Measurements from ENCODE around the gene CRKL. TPM values are rescaled to one million over a fixed set of nuclear protein-coding genes. Genes with fewer than 3 reads are reported as not detected.
"Not testable (repeated sequence)": the region's sequence is repeated elsewhere in the genome, so short reads cannot be mapped to it uniquely, and the experiment has no call there.

The CRKL gene
- total RNA-seq, 4 donors from 2014 or later, result 38.5 to 47.8 (median 42.1) TPM

GRCh38 chr22:20931126-20931654, 14.0 kb downstream of the CRKL start:
- peaks cover 2 to 6% of the 10 kb centered on the region in 2 donors for H3K4me1 ChIP-seq
- TF ChIP-seq CTCF (IDR thresholded peaks at IDR 0.05) (no peak), POLR2A (IDR thresholded peaks at IDR 0.05) (no peak)

GRCh38 chr22:20933910-20934309, 16.7 kb downstream of the CRKL start:
- no peaks in the 10 kb centered on the region for H3K9me3 ChIP-seq
- peaks cover 9 to 19% of the 10 kb centered on the region in 2 donors for H3K4me1 ChIP-seq
- H3K27ac ChIP-seq, result no peak overlapping the region
- H3K27me3 ChIP-seq, result no peaks in the 10 kb centered on the region
- H3K36me3 ChIP-seq, result peaks cover 0 to 4% of the 10 kb centered on the region in 2 donors
- no peak for DNase-seq
- H3K4me3 ChIP-seq (replicated peaks in 1 of 3), result no peak overlapping the region
- intact Hi-C loops (cut with DNase I), result no loop called here
- TF ChIP-seq CTCF (IDR thresholded peaks at IDR 0.05) (no peak), POLR2A (IDR thresholded peaks at IDR 0.05) (no peak)
- 98% methylated on average over 7 of the region's 7 CpGs for WGBS, 2 donors

More at GRCh38 chr22:20931126-20931654, 14.0 kb downstream of the CRKL start:
- Histone ChIP-seq H3K27me3 (no peaks in the 10 kb centered on the region), H3K36me3 (peaks cover 0 to 4% of the 10 kb centered on the region in 2 donors), H3K4me3 (replicated peaks in 1 of 3) (no peak overlapping the region), H3K27ac (no peak overlapping the region), H3K9me3 (no peaks in the 10 kb centered on the region)
- DNase-seq, result no peak
- intact Hi-C loops (cut with DNase I), result no loop called here
- WGBS, 2 donors, result 91 to 92% methylated on average over 4 of the region's 4 CpGs

- H3K27ac ChIP-seq; H3K36me3 ChIP-seq; H3K27me3 ChIP-seq; DNase-seq; H3K9me3 ChIP-seq; H3K4me3 ChIP-seq (replicated peaks in 1 of 3); intact Hi-C loops (cut with DNase I): not testable (repeated sequence)
- peaks cover 9 to 26% of the 10 kb centered on the region in 2 donors for H3K4me1 ChIP-seq
- WGBS, 2 donors, result 91 to 95% methylated on average over 9 of the region's 9 CpGs
These were observed 17.8 kb downstream of the CRKL start for GRCh38 chr22:20935049-20935448.

GRCh38 chr22:20935780-20936539, 18.8 kb downstream of the CRKL start:
- DNase-seq; intact Hi-C loops (cut with DNase I); H3K27ac ChIP-seq; H3K27me3 ChIP-seq; H3K36me3 ChIP-seq; H3K4me3 ChIP-seq (replicated peaks in 1 of 3); H3K9me3 ChIP-seq: not testable (repeated sequence)
- H3K4me1 ChIP-seq, result peaks cover 13 to 34% of the 10 kb centered on the region in 2 donors
- 88 to 94% methylated on average over 11 of the region's 11 CpGs for WGBS, 2 donors

GRCh38 chr22:20937031-20937793, 20.0 kb downstream of the CRKL start:
- Histone ChIP-seq H3K27me3 (no peaks in the 10 kb centered on the region), H3K27ac (no peak overlapping the region), H3K36me3 (peaks cover 0 to 4% of the 10 kb centered on the region in 2 donors), H3K9me3 (no peaks in the 10 kb centered on the region), H3K4me3 (replicated peaks in 1 of 3) (no peak overlapping the region), H3K4me1 (peaks cover 16 to 35% of the 10 kb centered on the region in 2 donors)
- WGBS, 2 donors, result 57 to 67% methylated on average over 12 of the region's 12 CpGs
- intact Hi-C loops (cut with DNase I), result no loop called here
- DNase-seq, result peak; percentile 20 to 33
- TF ChIP-seq POLR2A (IDR thresholded peaks at IDR 0.05) (no peak), CTCF (IDR thresholded peaks at IDR 0.05) (no peak)
